ENCODE data around the gene BTRC. TPM values are rescaled to one million over a fixed set of nuclear protein-coding genes. Genes with fewer than 3 reads are reported as not detected.

The BTRC gene
- total RNA-seq = 10 to 100 TPM; 11.9 to 19.0 (median 12.2) TPM

GRCh38 chr10:101353692-101354327 is at the start of gene BTRC:
Gene BTRC, plus strand, starts transcription at chr10:101354165. Its CDS starts 16 bp downstream, at chr10:101354181.
- Histone ChIP-seq H3K4me1 (peaks cover 0 to 9% (median 0%) of the 10 kb centered on the region in 4 donors), H3K36me3 (no peaks in the 10 kb centered on the region), H3K27me3 (no peaks in the 10 kb centered on the region), H3K4me3 (peak within 1 kb of the TSS; percentile 71 to 99 (median 88)), H3K9me3 (no peaks in the 10 kb centered on the region), H3K27ac (peak within 1 kb of the TSS; percentile 83 to 91 (median 86))
- peak; percentile 94 to 99 (median 96) for DNase-seq
- TF ChIP-seq, protein P1, sequence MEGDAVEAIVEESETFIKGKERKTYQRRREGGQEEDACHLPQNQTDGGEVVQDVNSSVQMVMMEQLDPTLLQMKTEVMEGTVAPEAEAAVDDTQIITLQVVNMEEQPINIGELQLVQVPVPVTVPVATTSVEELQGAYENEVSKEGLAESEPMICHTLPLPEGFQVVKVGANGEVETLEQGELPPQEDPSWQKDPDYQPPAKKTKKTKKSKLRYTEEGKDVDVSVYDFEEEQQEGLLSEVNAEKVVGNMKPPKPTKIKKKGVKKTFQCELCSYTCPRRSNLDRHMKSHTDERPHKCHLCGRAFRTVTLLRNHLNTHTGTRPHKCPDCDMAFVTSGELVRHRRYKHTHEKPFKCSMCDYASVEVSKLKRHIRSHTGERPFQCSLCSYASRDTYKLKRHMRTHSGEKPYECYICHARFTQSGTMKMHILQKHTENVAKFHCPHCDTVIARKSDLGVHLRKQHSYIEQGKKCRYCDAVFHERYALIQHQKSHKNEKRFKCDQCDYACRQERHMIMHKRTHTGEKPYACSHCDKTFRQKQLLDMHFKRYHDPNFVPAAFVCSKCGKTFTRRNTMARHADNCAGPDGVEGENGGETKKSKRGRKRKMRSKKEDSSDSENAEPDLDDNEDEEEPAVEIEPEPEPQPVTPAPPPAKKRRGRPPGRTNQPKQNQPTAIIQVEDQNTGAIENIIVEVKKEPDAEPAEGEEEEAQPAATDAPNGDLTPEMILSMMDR (IDR thresholded peaks at IDR 0.05) = no peak
- TF ChIP-seq POLR2A (IDR thresholded peaks at IDR 0.05) = peak; percentile 48 to 67

DNA sequence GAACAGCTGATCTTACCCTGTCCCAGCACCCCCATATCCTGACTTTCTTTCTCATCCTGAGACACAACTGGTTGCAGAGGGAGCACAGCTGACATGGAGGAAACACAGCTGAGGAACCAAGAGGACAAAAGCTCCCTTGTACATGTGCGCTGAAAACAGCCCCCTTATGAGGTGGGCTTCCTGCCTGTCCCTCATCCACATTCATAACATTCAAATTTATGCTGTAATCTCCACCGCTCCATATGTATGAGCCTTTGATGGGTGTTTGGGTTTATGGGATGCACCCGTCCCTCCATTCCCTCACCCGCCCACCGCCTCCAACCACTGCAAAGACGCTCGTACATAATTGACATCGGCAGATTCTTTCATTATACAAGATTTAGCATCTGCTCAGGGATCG is 49.6 kb upstream of the BTRC start:
- TF ChIP-seq, protein P1 (IDR thresholded peaks at IDR 0.05) = no peak
- no peak for TF ChIP-seq POLR2A (IDR thresholded peaks at IDR 0.05)
- H3K9me3 ChIP-seq = no peaks in the 10 kb centered on the region
- no peak for DNase-seq
- H3K27me3 ChIP-seq = no peaks in the 10 kb centered on the region
- no peaks in the 10 kb centered on the region for H3K36me3 ChIP-seq
- H3K4me1 ChIP-seq = no peaks in the 10 kb centered on the region
- H3K27ac ChIP-seq = no peak overlapping the region
- no peak overlapping the region for H3K4me3 ChIP-seq

DNA sequence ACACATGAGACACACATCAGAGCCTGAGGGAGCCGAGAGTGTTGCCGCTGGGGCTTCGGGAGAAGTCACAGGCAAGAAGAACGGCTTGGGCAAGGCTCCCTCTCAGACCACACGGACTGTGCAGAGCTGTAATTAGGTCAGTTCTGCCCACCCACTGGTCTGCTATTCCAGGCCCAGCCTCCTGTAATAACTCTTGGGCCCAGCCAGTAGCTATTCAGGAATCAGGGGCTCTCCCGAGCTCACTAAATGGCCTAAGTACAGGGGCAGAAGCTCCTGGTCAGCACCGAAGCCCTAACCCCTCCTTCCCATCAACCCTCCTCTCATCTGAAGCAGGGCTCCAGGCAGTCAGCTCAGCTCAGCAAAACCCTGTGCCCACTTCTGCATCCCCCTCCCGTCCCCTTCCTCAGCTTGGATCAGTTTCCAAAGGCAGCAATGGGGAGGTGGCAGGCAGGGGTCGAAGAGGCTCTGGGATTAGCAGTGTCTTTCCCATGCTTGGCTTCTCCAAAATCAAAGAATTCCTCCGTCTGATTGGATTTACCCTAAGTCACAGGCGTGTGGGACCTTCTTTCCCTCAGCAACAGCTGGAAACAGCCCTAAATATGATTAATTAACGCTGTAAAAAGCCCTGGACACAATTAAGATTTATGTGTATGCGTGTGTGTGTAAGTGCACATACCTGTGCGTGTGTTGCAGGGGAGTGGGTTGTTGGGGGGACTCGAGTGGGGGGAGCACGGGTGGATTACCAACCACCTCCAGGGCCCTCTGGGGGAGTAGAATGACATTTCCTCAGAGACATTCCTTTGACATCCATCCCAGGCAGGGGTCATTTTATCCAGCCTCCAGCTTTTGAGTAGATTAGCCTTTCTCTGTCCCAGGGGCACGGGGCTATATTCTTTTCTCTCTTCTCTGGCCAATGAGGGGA is 48.4 kb upstream of the BTRC start:
- Histone ChIP-seq H3K36me3 (no peaks in the 10 kb centered on the region), H3K9me3 (no peaks in the 10 kb centered on the region), H3K4me1 (no peaks in the 10 kb centered on the region), H3K27ac (no peak overlapping the region), H3K27me3 (no peaks in the 10 kb centered on the region), H3K4me3 (no peak overlapping the region)
- no peak for DNase-seq
- TF ChIP-seq, protein P1 (IDR thresholded peaks at IDR 0.05) = no peak
- no peak for TF ChIP-seq POLR2A (IDR thresholded peaks at IDR 0.05)

- TF ChIP-seq, protein P1 (IDR thresholded peaks at IDR 0.05) = no peak
- no peak for TF ChIP-seq POLR2A (IDR thresholded peaks at IDR 0.05)
- no peak overlapping the region for H3K27ac ChIP-seq
- no peaks in the 10 kb centered on the region for H3K36me3 ChIP-seq
- peak in 1 of 3 donors; percentile 1 for DNase-seq
- H3K4me3 ChIP-seq = no peak overlapping the region
- H3K27me3 ChIP-seq = no peaks in the 10 kb centered on the region
- H3K4me1 ChIP-seq = no peaks in the 10 kb centered on the region
- H3K9me3 ChIP-seq = no peaks in the 10 kb centered on the region
Measured at GRCh38 chr10:101308051-101308450, 45.9 kb upstream of the BTRC start.

DNA sequence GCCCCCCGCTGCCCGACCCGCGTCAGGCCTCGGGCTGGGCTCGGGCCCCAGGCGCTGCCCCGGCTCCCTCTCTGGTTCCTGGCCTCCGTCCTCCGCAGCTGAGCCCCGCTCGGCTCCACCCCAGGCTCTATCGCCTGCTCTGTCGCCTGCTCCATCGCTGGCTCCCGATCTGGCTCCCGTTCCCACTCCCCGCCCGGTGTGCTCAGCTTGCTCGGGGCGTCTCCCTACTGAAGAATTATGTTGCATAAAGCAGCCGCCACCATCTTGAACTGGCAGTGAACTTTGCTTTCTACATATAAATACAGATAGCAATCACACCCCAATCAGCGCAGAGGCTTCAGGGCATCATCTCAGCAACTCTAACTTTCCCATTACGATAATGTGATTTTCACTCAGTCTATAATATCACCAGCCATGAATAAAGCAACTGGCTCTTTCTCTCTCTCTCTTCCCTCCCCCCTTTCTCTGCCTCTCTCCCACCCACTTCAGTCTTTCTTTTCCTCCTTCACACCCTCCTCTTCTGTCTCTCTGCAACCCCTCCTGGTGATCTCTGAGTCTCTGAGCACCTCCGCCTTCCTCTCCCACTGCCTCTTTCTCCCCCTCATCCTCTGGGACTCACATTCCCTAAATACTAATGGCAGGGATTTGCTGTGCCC is 43.3 kb upstream of the BTRC start:
- Histone ChIP-seq H3K9me3 (no peaks in the 10 kb centered on the region), H3K4me3 (no peak overlapping the region), H3K36me3 (no peaks in the 10 kb centered on the region), H3K27me3 (no peaks in the 10 kb centered on the region), H3K27ac (no peak overlapping the region), H3K4me1 (no peaks in the 10 kb centered on the region)
- DNase-seq = no peak
- TF ChIP-seq, protein P1 (IDR thresholded peaks at IDR 0.05) = no peak
- no peak for TF ChIP-seq POLR2A (IDR thresholded peaks at IDR 0.05)

All from Peyer's patch (tissue), 4 donors.